ENCODE data around the gene FBH1. TPM values are rescaled to one million over a fixed set of nuclear protein-coding genes. Genes with fewer than 3 reads are reported as not detected.

The FBH1 gene
- total RNA-seq, 2 donors from 2014 or later = 51.8 to 53.5 TPM

- Mint-ChIP-seq H3K27ac (peak overlapping the region in 1 of 2 donors; percentile 79), H3K36me3 (peaks cover 13 to 25% of the 10 kb centered on the region in 2 donors)
These were observed 21.6 kb downstream of the FBH1 start for GRCh38 chr10:5911670-5912069.

GRCh38 chr10:5913736-5914135 lies 23.7 kb downstream of the FBH1 start:
- DNase-seq (ENCODE audit: low spot score in 2 of 2) (no peak), ATAC-seq (no peak)
- H3K27ac Mint-ChIP-seq = peak overlapping the region in 1 of 2 donors; percentile 59
- H3K36me3 Mint-ChIP-seq = peaks cover 20 to 21% of the 10 kb centered on the region in 2 donors
- no peaks in the 10 kb centered on the region for H3K9me3 Mint-ChIP-seq

More at GRCh38 chr10:5911670-5912069, 21.6 kb downstream of the FBH1 start:
- ATAC-seq (no peak), DNase-seq (ENCODE audit: low spot score in 2 of 2) (no peak)
- H3K9me3 Mint-ChIP-seq = no peaks in the 10 kb centered on the region

DNA sequence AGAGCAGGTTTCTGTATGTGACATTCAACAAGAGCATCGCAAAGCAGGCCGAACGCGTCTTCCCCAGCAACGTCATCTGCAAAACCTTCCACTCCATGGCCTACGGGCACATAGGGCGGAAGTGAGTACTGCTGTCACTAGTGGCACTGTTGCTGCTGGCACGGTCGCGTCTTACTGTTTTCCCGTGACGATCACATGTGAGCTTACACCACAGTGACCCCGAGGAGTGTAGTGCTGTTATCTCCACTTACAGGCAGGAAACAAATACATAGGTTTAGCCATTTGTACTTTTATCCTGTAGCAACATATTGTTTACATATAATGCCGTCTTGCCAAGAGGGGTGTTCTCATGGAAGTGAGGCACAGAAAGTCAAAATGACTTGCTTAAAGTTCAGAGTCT lies 25.4 kb downstream of the FBH1 start:
- DNase-seq (ENCODE audit: low spot score in 2 of 2) (no peak), ATAC-seq (no peak)
- Mint-ChIP-seq H3K9me3 (no peaks in the 10 kb centered on the region), H3K36me3 (peaks cover 20 to 26% of the 10 kb centered on the region in 2 donors), H3K27ac (peak overlapping the region in 1 of 2 donors; percentile 10)

DNA sequence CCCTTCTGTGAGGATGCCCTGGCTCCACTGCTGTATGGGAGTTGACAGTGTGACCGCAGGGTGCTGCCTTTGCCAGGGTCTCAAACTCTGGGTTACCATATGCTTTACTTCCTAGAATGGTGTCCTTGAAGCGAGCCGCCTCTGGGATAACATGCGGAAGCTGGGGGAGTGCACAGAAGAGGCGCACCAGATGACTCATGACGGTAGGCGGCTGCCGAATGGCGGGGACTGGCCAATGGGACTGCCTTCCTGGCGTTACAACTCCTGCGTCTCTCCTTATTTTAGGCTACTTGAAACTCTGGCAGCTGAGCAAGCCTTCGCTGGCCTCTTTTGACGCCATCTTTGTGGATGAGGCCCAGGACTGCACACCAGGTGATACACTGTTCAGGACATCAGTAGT lies 27.3 kb downstream of the FBH1 start:
- ATAC-seq = no peak
- H3K27ac Mint-ChIP-seq = no peak overlapping the region
- H3K9me3 Mint-ChIP-seq = no peaks in the 10 kb centered on the region
- no peak for DNase-seq (ENCODE audit: low spot score in 2 of 2)
- H3K36me3 Mint-ChIP-seq = peaks cover 19 to 38% of the 10 kb centered on the region in 2 donors

DNA sequence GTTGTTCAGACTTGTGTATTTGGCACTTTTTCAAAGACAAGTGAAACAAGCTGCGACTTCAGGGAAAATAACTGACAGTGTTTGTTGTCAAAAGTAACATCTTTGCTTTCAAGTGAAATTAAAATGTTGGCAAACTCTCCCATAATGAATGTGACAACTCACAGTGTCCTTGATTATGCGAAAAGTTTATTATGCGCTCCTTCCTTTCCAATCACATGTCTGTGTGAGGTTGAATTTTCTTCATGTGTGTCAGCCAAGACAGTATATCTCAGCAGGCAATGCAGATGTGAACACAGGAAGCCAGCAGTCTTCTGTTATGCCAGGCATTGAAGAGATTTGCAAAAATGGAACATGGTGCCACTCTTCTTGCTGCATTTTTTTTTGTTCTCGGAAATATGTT lies 28.7 kb downstream of the FBH1 start:
- DNase-seq (ENCODE audit: low spot score in 2 of 2) = no peak
- H3K36me3 Mint-ChIP-seq = peaks cover 14 to 38% of the 10 kb centered on the region in 2 donors
- no peak overlapping the region for H3K27ac Mint-ChIP-seq
- no peak for ATAC-seq
- no peaks in the 10 kb centered on the region for H3K9me3 Mint-ChIP-seq

DNA sequence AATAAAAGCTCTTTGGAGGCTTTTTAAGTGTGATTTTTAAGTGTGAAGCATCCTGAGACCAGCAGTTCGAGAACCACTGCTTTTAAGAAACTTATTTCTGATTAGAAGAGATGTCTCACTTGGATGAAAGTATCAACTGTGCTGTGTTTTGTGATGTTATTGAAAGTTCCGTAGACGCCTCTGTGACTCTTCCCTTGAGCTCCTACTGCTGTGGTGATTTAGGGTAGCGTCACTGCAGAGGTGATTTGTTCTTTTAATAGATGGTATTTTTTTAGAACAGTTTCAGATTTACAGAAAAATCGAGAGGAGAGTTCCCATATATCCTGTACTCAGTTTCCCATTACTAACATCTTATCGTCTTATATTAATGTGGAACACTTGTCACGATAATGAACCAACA lies 29.5 kb downstream of the FBH1 start:
- no peak overlapping the region for H3K27ac Mint-ChIP-seq
- no peaks in the 10 kb centered on the region for H3K9me3 Mint-ChIP-seq
- DNase-seq (ENCODE audit: low spot score in 2 of 2) (no peak), ATAC-seq (no peak)
- peaks cover 21 to 38% of the 10 kb centered on the region in 2 donors for H3K36me3 Mint-ChIP-seq

GRCh38 chr10:5921746-5922145 lies 31.7 kb downstream of the FBH1 start:
- H3K27ac Mint-ChIP-seq = no peak overlapping the region
- ATAC-seq (peak in 1 of 2 donors; percentile 40), DNase-seq (ENCODE audit: low spot score in 2 of 2) (no peak)
- H3K9me3 Mint-ChIP-seq = no peaks in the 10 kb centered on the region
- H3K36me3 Mint-ChIP-seq = peaks cover 22 to 37% of the 10 kb centered on the region in 2 donors

DNA sequence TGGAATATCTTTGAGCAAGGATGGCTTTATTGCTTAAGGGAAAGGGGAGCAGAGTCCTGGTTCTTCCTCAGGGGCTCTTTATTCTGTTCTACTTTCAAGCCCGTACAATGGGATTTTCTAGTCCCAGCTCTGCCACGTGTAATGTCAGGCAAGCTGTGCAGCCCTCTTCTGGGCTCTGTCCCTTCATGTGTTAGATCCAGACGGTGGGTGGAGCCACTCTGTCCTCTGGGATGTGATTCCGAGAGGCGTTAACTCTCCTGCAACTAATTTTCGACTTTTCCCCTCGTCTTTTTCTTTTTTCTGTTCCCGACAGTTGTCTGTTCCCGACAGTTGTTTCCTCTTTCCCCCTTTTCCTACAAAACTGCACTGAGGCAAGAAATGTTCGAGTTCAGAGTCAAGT lies 34.8 kb downstream of the FBH1 start:
- Mint-ChIP-seq H3K9me3 (no peaks in the 10 kb centered on the region), H3K27ac (peak overlapping the region in 1 of 2 donors; percentile 22), H3K36me3 (peaks cover 26 to 44% of the 10 kb centered on the region in 2 donors)
- ATAC-seq (no peak), DNase-seq (ENCODE audit: low spot score in 2 of 2) (no peak)

DNA sequence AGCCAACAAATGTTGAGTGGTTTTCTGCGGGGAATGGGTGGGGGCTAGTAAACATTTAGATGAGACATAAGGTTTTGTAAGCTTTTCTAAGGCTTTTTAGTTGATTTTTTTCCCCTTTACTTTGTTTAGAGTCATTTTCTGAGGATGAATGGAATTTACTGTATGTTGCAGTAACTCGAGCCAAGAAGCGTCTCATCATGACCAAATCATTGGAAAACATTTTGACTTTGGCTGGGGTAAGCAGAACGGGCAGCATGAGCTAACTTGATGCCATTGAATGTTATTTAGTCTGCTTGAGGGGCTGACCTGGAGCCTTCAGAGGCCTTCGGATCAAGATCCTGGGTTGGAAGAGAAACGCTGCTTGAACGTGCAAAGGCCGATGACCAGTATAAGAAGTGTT lies 37.3 kb downstream of the FBH1 start:
- H3K36me3 Mint-ChIP-seq = peaks cover 21 to 27% of the 10 kb centered on the region in 2 donors
- no peak for ATAC-seq
- no peak for DNase-seq (ENCODE audit: low spot score in 2 of 2)

GRCh38 chr10:5929442-5929841 lies 39.4 kb downstream of the FBH1 start:
- DNase-seq (ENCODE audit: low spot score in 2 of 2) = no peak
- no peaks in the 10 kb centered on the region for H3K9me3 Mint-ChIP-seq
- peaks cover 15 to 27% of the 10 kb centered on the region in 2 donors for H3K36me3 Mint-ChIP-seq
- no peak for ATAC-seq
- no peak overlapping the region for H3K27ac Mint-ChIP-seq

More for the DNA sequence above, 37.3 kb downstream of the FBH1 start:
- Mint-ChIP-seq H3K27ac (no peak overlapping the region), H3K9me3 (no peaks in the 10 kb centered on the region)

DNA sequence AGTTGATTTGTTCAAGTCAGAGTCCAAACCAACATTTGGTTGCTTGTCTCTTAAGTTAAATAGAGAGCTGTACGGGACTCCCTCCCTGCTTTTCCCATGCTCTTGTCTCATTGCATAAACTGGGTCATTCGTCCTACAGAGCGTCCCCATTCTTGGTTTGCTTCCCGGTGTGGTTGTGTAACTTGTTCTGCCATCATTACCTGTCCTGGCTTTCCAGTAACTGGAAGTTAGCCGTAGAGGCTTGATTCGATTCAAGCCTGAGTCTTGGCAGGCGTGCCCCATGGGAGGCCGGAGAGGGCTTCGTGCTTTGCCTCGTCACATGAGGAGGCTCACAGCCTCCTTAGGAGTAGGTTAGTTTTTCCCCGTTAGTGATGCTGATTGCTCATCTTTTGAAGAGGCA lies 40.2 kb downstream of the FBH1 start:
- DNase-seq (ENCODE audit: low spot score in 2 of 2) (no peak), ATAC-seq (no peak)
- Mint-ChIP-seq H3K9me3 (no peaks in the 10 kb centered on the region), H3K36me3 (peaks cover 14 to 21% of the 10 kb centered on the region in 2 donors), H3K27ac (peak overlapping the region in 1 of 2 donors; percentile 4)

DNA sequence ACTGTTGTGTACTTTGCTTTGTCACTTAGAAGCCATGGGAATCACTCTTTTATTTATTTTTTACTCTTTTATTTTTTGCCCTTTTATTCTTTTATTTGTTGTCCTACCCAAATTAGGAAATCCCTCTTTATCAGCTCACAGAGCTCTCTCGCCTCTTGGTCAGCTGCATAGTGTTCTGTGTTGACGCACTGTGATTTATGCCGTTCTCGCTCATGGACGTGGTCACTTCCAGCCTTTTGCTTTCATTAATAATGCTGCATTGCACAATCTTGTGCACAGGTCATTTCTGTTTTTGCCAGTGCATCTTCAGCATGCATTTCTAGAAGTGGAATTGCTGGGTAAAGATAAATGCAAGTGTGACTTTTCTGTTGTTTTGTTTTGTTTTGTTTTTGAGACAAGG lies 42.3 kb downstream of the FBH1 start:
- ATAC-seq (no peak), DNase-seq (ENCODE audit: low spot score in 2 of 2) (no peak)
- no peak overlapping the region for H3K27ac Mint-ChIP-seq
- peaks cover 7 to 8% of the 10 kb centered on the region in 2 donors for H3K36me3 Mint-ChIP-seq
- H3K9me3 Mint-ChIP-seq = no peaks in the 10 kb centered on the region

DNA sequence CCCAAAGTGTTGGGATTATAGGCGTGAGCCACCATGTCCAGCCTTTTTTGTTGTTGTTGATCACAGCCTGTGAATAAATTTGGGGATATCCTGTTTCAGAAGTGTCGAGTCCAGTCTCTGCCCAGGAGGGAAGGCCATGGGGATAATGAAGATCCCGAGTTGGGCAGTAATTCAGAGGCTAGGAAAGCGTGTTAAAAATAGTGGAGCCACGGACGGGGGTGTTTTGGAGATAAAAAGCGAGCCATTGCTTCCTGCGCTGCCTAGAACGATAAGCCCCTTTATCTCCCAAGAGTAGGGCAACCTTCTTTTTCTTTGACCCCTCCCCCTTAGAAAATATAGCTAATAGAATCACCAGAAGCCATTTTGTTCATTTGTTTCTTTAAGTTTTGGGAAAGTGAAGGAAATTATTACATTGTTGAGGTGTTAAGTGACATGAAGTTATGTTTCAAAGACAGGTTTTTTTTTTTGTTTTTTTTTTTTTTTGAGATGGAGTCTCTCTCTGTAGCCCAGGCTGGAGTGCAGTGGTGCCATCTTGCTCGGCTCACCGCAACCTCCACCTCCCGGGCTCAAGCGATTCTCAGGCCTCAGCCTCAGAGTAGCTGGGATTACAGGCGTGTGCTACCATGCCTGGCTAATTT lies 44.0 kb downstream of the FBH1 start:
- Mint-ChIP-seq H3K9me3 (no peaks in the 10 kb centered on the region), H3K36me3 (peaks cover 0 to 19% of the 10 kb centered on the region in 2 donors), H3K27ac (peak overlapping the region in 1 of 2 donors; percentile 82)
- no peak for ATAC-seq
- DNase-seq (ENCODE audit: low spot score in 2 of 2) = no peak

- ATAC-seq (no peak), DNase-seq (ENCODE audit: low spot score in 2 of 2) (no peak)
- no peaks in the 10 kb centered on the region for H3K9me3 Mint-ChIP-seq
- peaks cover 0 to 14% of the 10 kb centered on the region in 2 donors for H3K36me3 Mint-ChIP-seq
- peak overlapping the region; percentile 58 to 61 for H3K27ac Mint-ChIP-seq
These were observed 45.6 kb downstream of the FBH1 start for GRCh38 chr10:5935628-5936027.

GRCh38 chr10:5937016-5937415 lies 47.0 kb downstream of the FBH1 start:
- ATAC-seq = no peak
- Mint-ChIP-seq H3K36me3 (peaks cover 0 to 14% of the 10 kb centered on the region in 2 donors), H3K27ac (no peak overlapping the region), H3K9me3 (no peaks in the 10 kb centered on the region)
- DNase-seq (ENCODE audit: low spot score in 2 of 2) = no peak

GRCh38 chr10:5938291-5938690 lies 48.2 kb downstream of the FBH1 start:
- Mint-ChIP-seq H3K9me3 (no peaks in the 10 kb centered on the region), H3K36me3 (peaks cover 0 to 14% of the 10 kb centered on the region in 2 donors), H3K27ac (peak overlapping the region in 1 of 2 donors; percentile 4)
- no peak for ATAC-seq
- DNase-seq (ENCODE audit: low spot score in 2 of 2) = no peak

DNA sequence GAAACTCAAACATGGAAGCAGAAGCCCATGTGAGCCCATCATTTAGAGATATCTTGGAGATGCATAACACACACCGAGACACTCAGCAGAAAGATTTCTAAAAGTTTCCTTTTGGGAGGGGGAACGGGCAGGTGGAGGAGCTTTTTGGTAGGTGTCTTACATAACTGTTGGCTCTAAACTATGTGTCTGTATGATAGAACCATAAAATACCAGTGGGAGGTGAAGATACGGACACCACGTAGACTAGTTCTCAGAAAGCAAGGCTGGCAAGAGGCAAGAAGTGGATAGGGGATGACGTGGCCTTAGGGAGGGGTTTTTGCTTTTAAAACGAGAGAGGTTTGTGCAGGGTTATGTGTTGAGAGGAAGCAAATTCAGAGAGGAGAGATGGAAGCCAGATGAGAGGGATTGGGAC lies 50.8 kb downstream of the FBH1 start:
- DNase-seq (ENCODE audit: low spot score in 2 of 2) = no peak

DNA sequence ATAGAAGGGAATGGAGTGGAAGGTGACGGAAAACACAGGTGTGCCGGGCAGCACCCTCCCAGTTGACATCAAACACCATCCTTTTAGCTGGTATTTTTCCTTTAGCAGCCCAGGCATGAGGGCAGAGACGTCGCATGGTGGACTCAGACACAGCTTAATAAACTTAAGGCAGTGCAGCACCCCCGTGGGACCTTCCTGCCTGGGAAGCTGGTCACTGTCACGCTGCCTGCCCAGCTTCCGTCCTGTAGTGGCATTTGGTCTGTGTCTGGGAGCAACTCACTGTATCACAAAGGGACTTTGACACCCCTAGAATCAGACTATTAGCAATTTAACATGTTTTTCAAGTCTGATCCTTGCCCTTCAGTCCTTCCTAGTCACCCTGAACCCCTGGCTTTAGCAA lies 51.5 kb downstream of the FBH1 start:
- DNase-seq (ENCODE audit: low spot score in 2 of 2) (no peak), ATAC-seq (no peak)
- H3K27ac Mint-ChIP-seq = no peak overlapping the region
- H3K36me3 Mint-ChIP-seq = peaks cover 0 to 14% of the 10 kb centered on the region in 2 donors
- no peaks in the 10 kb centered on the region for H3K9me3 Mint-ChIP-seq

More for the DNA sequence above, 50.8 kb downstream of the FBH1 start:
- ATAC-seq = no peak
- H3K36me3 Mint-ChIP-seq = peaks cover 0 to 14% of the 10 kb centered on the region in 2 donors
- no peak overlapping the region for H3K27ac Mint-ChIP-seq
- no peaks in the 10 kb centered on the region for H3K9me3 Mint-ChIP-seq
